Thyroid gland (tissue), 4 donors: Measurements from ENCODE around the gene SCMH1. TPM values are rescaled to one million over a fixed set of nuclear protein-coding genes. Genes with fewer than 3 reads are reported as not detected.

ENCODE experiments used
- DNase-seq, 2 donors: peaks; one replicate each; pipeline ENCODE4 v3.0.0-alpha.2; 2019
- H3K27ac ChIP-seq, 3 donors: fragments of 200-600 bp; sonication (generic); 1 replicate in 2 of 3; 2 replicates in 1 of 3; pipeline ENCODE4 v1.5.1; 2016 to 2019; ENCODE audit warnings: mild to moderate bottlenecking in 1 of 3, moderate library complexity in 1 of 3
- H3K27me3 ChIP-seq: fragments of 200-600 bp; sonication (generic); one replicate; pipeline ENCODE4 v1.5.1; 2019
- H3K36me3 ChIP-seq, 2 donors: fragments of 200-600 bp; sonication (generic); one replicate each; pipeline ENCODE4 v1.5.1; 2016 to 2019
- H3K4me1 ChIP-seq, 2 donors: fragments of 200-600 bp; sonication (generic); one replicate each; pipeline ENCODE4 v1.5.1; 2017 to 2019
- H3K4me3 ChIP-seq, 3 donors: fragments of 200-600 bp; sonication (generic); replicated peaks in 1 of 3; 1 replicate in 2 of 3; 2 replicates in 1 of 3; pipeline ENCODE4 v1.5.1; 2016; ENCODE audit warnings: mild to moderate bottlenecking in 1 of 3
- H3K9me3 ChIP-seq: fragments of 200-600 bp; sonication (generic); one replicate; pipeline ENCODE4 v1.5.1; 2017
- CTCF ChIP-seq, 6 experiments: fragments of 200-600 bp in 3 of 6; fragments of 450-650 bp in 3 of 6; sonication (generic) in 3 of 6; IDR thresholded peaks; one replicate each; pipeline ENCODE4 v1.5.1; 2016 to 2019; ENCODE audit warnings: antibody characterized with exemption in 6 of 6, mild to moderate bottlenecking in 2 of 6, inconsistent platforms in 1 of 6, moderate library complexity in 1 of 6
- POLR2A ChIP-seq, 2 donors: fragments of 450-650 bp; IDR thresholded peaks; one replicate each; pipeline ENCODE4 v1.6.1; 2017; ENCODE audit warnings: antibody characterized with exemption in 2 of 2, mild to moderate bottlenecking in 2 of 2, moderate library complexity in 1 of 2
- WGBS, 2 donors: methylation state at CpG; one replicate each; pipeline ENCODE4 v1.1.5; 2017; 5-methylcytosine and 5-hydroxymethylcytosine counted together
- intact Hi-C: fragments of 100-400 bp; cut with DNase I; formaldehyde crosslinking; loops from one replicate; pipeline ENCODE4 v1.15.1; 2023
- total RNA-seq, 4 donors: library from RNA; depleted of rRNA; stranded (reverse); fragments of >200 nt; gene quantifications; one replicate each; pipeline ENCODE4 v1.2.3, GENCODE V29; 2016

Gene SCMH1
- total RNA-seq, 4 donors from 2014 or later: 30.6 to 93.0 (median 47.5) TPM

- H3K4me3 ChIP-seq: no peak overlapping the region
- H3K27ac ChIP-seq: peak overlapping the region; percentile 65 to 87 (median 78)
- H3K4me1 ChIP-seq: peaks cover 37 to 57% of the 10 kb centered on the region in 2 donors
- no peak for DNase-seq
- no peaks in the 10 kb centered on the region for H3K27me3 ChIP-seq
- H3K9me3 ChIP-seq: no peaks in the 10 kb centered on the region
- intact Hi-C loops: no loop called here
- 83 to 94% methylated on average over 3 of the region's 3 CpGs for WGBS, 2 donors
- no peak for TF ChIP-seq CTCF (IDR thresholded peaks at IDR 0.05)
- TF ChIP-seq POLR2A (IDR thresholded peaks at IDR 0.05): no peak
- peaks cover 0 to 4% of the 10 kb centered on the region in 2 donors for H3K36me3 ChIP-seq
These were observed 256.2 kb downstream of the SCMH1 start for GRCh38 chr1:40985875-40986274.

GRCh38 chr1:40985161-40985560 is 256.9 kb downstream of the SCMH1 start:
- no peak overlapping the region for H3K4me3 ChIP-seq
- H3K27ac ChIP-seq: peak overlapping the region; percentile 65 to 87 (median 78)
- no peak for TF ChIP-seq POLR2A (IDR thresholded peaks at IDR 0.05)
- no peak for TF ChIP-seq CTCF (IDR thresholded peaks at IDR 0.05)
- intact Hi-C loops: no loop called here
- H3K27me3 ChIP-seq: no peaks in the 10 kb centered on the region
- peaks cover 43 to 64% of the 10 kb centered on the region in 2 donors for H3K4me1 ChIP-seq
- no peaks in the 10 kb centered on the region for H3K9me3 ChIP-seq
- peaks cover 0 to 4% of the 10 kb centered on the region in 2 donors for H3K36me3 ChIP-seq
- 59 to 65% methylated on average over 5 of the region's 5 CpGs for WGBS, 2 donors
- DNase-seq: no peak

GRCh38 chr1:40984531-40984930 is 257.6 kb downstream of the SCMH1 start:
- DNase-seq: no peak
- peaks cover 0 to 4% of the 10 kb centered on the region in 2 donors for H3K36me3 ChIP-seq
- TF ChIP-seq CTCF (IDR thresholded peaks at IDR 0.05) (no peak), POLR2A (IDR thresholded peaks at IDR 0.05) (no peak)
- H3K4me3 ChIP-seq: no peak overlapping the region
- no peaks in the 10 kb centered on the region for H3K9me3 ChIP-seq
- H3K27ac ChIP-seq: peak overlapping the region in 2 of 3 donors; percentile 78 to 87
- no peaks in the 10 kb centered on the region for H3K27me3 ChIP-seq
- intact Hi-C loops: no loop called here
- peaks cover 43 to 66% of the 10 kb centered on the region in 2 donors for H3K4me1 ChIP-seq
- WGBS, 2 donors: 97 to 98% methylated on average over 4 of the region's 4 CpGs

- WGBS, 2 donors: 87 to 91% methylated on average over 2 of the region's 2 CpGs
- H3K4me3 ChIP-seq: no peak overlapping the region
- peaks cover 45 to 67% of the 10 kb centered on the region in 2 donors for H3K4me1 ChIP-seq
- TF ChIP-seq CTCF (IDR thresholded peaks at IDR 0.05) (no peak), POLR2A (IDR thresholded peaks at IDR 0.05) (no peak)
- no peaks in the 10 kb centered on the region for H3K9me3 ChIP-seq
- peak overlapping the region in 1 of 3 donors; percentile 87 for H3K27ac ChIP-seq
- DNase-seq: no peak
- peaks cover 0 to 4% of the 10 kb centered on the region in 2 donors for H3K36me3 ChIP-seq
- H3K27me3 ChIP-seq: no peaks in the 10 kb centered on the region
- intact Hi-C loops: no loop called here
These were observed 258.0 kb downstream of the SCMH1 start for GRCh38 chr1:40984066-40984465.

GRCh38 chr1:40983286-40983685 is 258.8 kb downstream of the SCMH1 start:
- Histone ChIP-seq H3K4me3 (no peak overlapping the region), H3K36me3 (no peaks in the 10 kb centered on the region), H3K27me3 (no peaks in the 10 kb centered on the region), H3K9me3 (no peaks in the 10 kb centered on the region), H3K27ac (peak overlapping the region in 1 of 3 donors; percentile 64), H3K4me1 (peaks cover 48 to 71% of the 10 kb centered on the region in 2 donors)
- TF ChIP-seq POLR2A (IDR thresholded peaks at IDR 0.05) (no peak), CTCF (IDR thresholded peaks at IDR 0.05) (no peak)
- DNase-seq: no peak
- WGBS, 2 donors: 81 to 88% methylated on average over 1 of the region's 1 CpG
- intact Hi-C loops: no loop called here
